ENCODE measurements around the gene SMAD9. TPM values are rescaled to one million over a fixed set of nuclear protein-coding genes. Genes with fewer than 3 reads are reported as not detected.

The SMAD9 gene
- total and polyA plus RNA-seq, 2 of the 4 experiments (the other 2 are of a cell fraction): 3.2 to 4.8 TPM

DNA sequence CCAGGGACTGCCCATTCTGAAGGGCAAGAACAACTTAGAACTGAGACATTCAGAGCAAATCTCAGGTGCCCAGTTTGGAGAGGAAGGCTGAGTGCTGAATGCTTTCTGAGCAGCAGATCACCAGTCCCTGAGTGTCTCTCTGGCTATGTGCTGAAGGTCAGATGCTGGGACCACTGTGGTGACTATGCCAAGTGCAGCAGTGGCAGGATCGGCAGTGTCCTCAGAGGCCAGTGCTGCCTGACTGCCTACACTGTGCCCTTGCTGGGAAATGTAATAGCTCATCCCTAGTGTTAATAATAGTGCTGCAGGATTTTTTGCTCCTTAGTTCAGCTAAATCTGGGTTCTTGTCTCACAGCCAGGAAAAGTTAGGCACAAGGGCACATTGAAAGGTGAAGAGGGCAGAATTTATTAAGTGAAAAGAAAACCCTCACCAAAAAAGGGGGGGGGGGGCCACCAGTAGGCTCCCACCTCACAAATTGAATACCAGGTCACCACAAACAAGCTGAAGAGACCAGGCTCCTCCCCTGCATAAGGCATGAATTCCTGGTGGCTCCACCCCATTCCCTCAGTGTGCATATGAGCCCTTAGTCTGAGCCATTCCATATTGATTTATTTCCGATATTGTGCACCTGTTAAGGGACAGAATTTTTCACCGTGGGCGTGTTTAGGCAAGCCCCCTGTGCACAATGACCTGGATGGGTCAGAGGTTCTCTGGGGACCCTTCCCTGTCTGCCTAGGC lies 82.5 kb downstream of the SMAD9 start:
- WGBS, 2 experiments (ENCODE audit: extremely low coverage in 2 of 2, insufficient read length in 1 of 2): no CpG with 5 or more reads among the region's 4 CpGs
- no peak overlapping the region for H3K14ac ChIP-seq (replicated peaks; ENCODE audit: low read depth, low read length)
- no peak overlapping the region for H2BK120ac ChIP-seq (ENCODE audit: low read depth, low read length)
- no peak overlapping the region for H4K8ac ChIP-seq (ENCODE audit: low read depth in 2 of 2, low read length in 2 of 2)
- H3K9me1 ChIP-seq (ENCODE audit: insufficient read depth, low read length): peaks cover 6% of the 10 kb centered on the region
- H2BK5ac ChIP-seq (ENCODE audit: low read depth, low read length, poor library complexity, severe bottlenecking): no peak overlapping the region
- H2BK20ac ChIP-seq (ENCODE audit: low read depth, low read length): no peak overlapping the region
- H4K91ac ChIP-seq (ENCODE audit: insufficient read depth, low read depth, low read length): no peak overlapping the region
- no peak overlapping the region for H3K27ac ChIP-seq (ENCODE audit: insufficient read depth, low read length)
- H3K4me2 ChIP-seq (ENCODE audit: low read depth, low read length): no peak overlapping the region
- peaks cover 0 to 13% of the 10 kb centered on the region in 2 experiments; a peak in 2 of 4 replicates for H3K79me1 ChIP-seq (ENCODE audit: low read depth in 1 of 2, low read length in 2 of 2)
- in situ Hi-C loops (cut with MboI; ENCODE audit: low sequenced_read_pairs): loop anchor here (25.0 kb wide), 1 partner anchor 775 kb away; no protein-coding TSS in a partner anchor
- H3K23ac ChIP-seq (ENCODE audit: low read depth, low read length): no peak overlapping the region
- POLR2A ChIA-PET (ENCODE audit: unreplicated experiment): interaction anchor here (0.7 kb wide), 1 partner anchor 890 kb away, joined by 10 read pairs; no protein-coding TSS in a partner anchor
- H2AFZ ChIP-seq (replicated peaks; ENCODE audit: low read length, poor library complexity): no peak overlapping the region
- BruUV-seq (replicated peaks): no TSS peak
- H3K4me1 ChIP-seq (ENCODE audit: control insufficient read depth, insufficient read depth, low read length): 0 out of 2 replicates have a peak, but pooled peaks cover 2% of the 10 kb centered on the region
- H3K56ac ChIP-seq (ENCODE audit: extremely low read depth, insufficient read depth, low read length): no peak overlapping the region
- no peak for TF ChIP-seq NFE2L2 (IDR thresholded peaks at IDR 0.05; ENCODE audit: low read depth, low read length)
- no peak for TF ChIP-seq CEBPB (IDR thresholded peaks at IDR 0.05; ENCODE audit: low read depth, low read length)
- no peak for TF ChIP-seq CHD1 (IDR thresholded peaks at IDR 0.05; ENCODE audit: low read depth, low read length)
- TF ChIP-seq RAD21 (IDR thresholded peaks at IDR 0.05; ENCODE audit: low read length): no peak
- TF ChIP-seq, protein P1, sequence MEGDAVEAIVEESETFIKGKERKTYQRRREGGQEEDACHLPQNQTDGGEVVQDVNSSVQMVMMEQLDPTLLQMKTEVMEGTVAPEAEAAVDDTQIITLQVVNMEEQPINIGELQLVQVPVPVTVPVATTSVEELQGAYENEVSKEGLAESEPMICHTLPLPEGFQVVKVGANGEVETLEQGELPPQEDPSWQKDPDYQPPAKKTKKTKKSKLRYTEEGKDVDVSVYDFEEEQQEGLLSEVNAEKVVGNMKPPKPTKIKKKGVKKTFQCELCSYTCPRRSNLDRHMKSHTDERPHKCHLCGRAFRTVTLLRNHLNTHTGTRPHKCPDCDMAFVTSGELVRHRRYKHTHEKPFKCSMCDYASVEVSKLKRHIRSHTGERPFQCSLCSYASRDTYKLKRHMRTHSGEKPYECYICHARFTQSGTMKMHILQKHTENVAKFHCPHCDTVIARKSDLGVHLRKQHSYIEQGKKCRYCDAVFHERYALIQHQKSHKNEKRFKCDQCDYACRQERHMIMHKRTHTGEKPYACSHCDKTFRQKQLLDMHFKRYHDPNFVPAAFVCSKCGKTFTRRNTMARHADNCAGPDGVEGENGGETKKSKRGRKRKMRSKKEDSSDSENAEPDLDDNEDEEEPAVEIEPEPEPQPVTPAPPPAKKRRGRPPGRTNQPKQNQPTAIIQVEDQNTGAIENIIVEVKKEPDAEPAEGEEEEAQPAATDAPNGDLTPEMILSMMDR (conservative IDR thresholded peaks at IDR 0.05; ENCODE audit: low read depth, low read length): no peak
- no peak for TF ChIP-seq RFX5 (IDR thresholded peaks at IDR 0.05; ENCODE audit: low read depth, low read length)
- TF ChIP-seq, protein P2, sequence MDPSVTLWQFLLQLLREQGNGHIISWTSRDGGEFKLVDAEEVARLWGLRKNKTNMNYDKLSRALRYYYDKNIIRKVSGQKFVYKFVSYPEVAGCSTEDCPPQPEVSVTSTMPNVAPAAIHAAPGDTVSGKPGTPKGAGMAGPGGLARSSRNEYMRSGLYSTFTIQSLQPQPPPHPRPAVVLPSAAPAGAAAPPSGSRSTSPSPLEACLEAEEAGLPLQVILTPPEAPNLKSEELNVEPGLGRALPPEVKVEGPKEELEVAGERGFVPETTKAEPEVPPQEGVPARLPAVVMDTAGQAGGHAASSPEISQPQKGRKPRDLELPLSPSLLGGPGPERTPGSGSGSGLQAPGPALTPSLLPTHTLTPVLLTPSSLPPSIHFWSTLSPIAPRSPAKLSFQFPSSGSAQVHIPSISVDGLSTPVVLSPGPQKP (IDR thresholded peaks at IDR 0.05; ENCODE audit: borderline replicate concordance, low read depth, low read length): no peak
- TF ChIP-seq SMC3 (IDR thresholded peaks at IDR 0.05; ENCODE audit: low read depth, low read length): no peak
- no peak for TF ChIP-seq BHLHE40 (IDR thresholded peaks at IDR 0.05; ENCODE audit: low read depth, low read length)
- no peak for TF ChIP-seq FOS (IDR thresholded peaks at IDR 0.05; ENCODE audit: low read depth, low read length)
- no peak for TF ChIP-seq MAZ (IDR thresholded peaks at IDR 0.05; ENCODE audit: borderline replicate concordance, low read depth, low read length)
- TF ChIP-seq MXI1 (IDR thresholded peaks at IDR 0.05; ENCODE audit: borderline replicate concordance, low read depth, low read length): no peak
- TF ChIP-seq MAFK (IDR thresholded peaks at IDR 0.05; ENCODE audit: low read depth, low read length): no peak
- TF ChIP-seq, protein P3, sequence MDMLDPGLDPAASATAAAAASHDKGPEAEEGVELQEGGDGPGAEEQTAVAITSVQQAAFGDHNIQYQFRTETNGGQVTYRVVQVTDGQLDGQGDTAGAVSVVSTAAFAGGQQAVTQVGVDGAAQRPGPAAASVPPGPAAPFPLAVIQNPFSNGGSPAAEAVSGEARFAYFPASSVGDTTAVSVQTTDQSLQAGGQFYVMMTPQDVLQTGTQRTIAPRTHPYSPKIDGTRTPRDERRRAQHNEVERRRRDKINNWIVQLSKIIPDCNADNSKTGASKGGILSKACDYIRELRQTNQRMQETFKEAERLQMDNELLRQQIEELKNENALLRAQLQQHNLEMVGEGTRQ (IDR thresholded peaks at IDR 0.05; ENCODE audit: low read depth, low read length): no peak
- H3K9ac ChIP-seq (ENCODE audit: low read depth, low read length): no peak overlapping the region
- no peak overlapping the region for H2BK15ac ChIP-seq (ENCODE audit: low read depth, low read length)
- H3K36me3 ChIP-seq (ENCODE audit: control insufficient read depth, insufficient read depth, low read length): no peaks in the 10 kb centered on the region
- no peak overlapping the region for H2AK5ac ChIP-seq (ENCODE audit: low read depth, low read length)
- dilution Hi-C loops (cut with HindIII; ENCODE audit: low sequenced_read_pairs, unreplicated experiment): no loop called here
- no peak overlapping the region for H2AK9ac ChIP-seq (replicated peaks; ENCODE audit: low read depth, low read length, poor library complexity)
- CTCF ChIA-PET: no interaction called here
- H4K5ac ChIP-seq (ENCODE audit: low read depth, low read length): no peak overlapping the region
- DNase-seq: no peak
- H3K4me3 ChIP-seq (ENCODE audit: insufficient read depth, low read depth, low read length): no peak overlapping the region
- H3K4ac ChIP-seq (ENCODE audit: low read depth, low read length): no peak overlapping the region
- ATAC-seq (ENCODE audit: low read depth): no peak
- H3K9me3 ChIP-seq (ENCODE audit: control insufficient read depth, insufficient read depth, low read length): no peaks in the 10 kb centered on the region
- no peaks in the 10 kb centered on the region; the same call in 1 of the 2 replicates for H4K20me1 ChIP-seq (ENCODE audit: insufficient read depth, low read length)
- intact Hi-C loops (cut with micrococcal nuclease): no loop called here
- no peak overlapping the region for H3K18ac ChIP-seq (ENCODE audit: low read depth, low read length)
- no peaks in the 10 kb centered on the region for H3K27me3 ChIP-seq (ENCODE audit: control insufficient read depth, insufficient read depth, low read length)
